PC-3 (cell line): ENCODE data around the gene OVCH1. TPM values are rescaled to one million over a fixed set of nuclear protein-coding genes. Genes with fewer than 3 reads are reported as not detected.

ENCODE experiments used
- ATAC-seq: fragments of 200-7000 bp; cut with Tn5 transposase; 2 replicates; pipeline ENCODE4 v1.9.1; 2020; ENCODE audit warnings: mild to moderate bottlenecking, moderate library complexity
- BruUV-seq: library from RNA; stranded (reverse); fragments of 400-500 nt; replicated peaks from 2 replicates; lab custom pipeline; 2021; lab: Mats Ljungman, UMichigan
- CTCF ChIA-PET: fragments of 300-600 bp; sonication (Branson Sonifier 250); formaldehyde crosslinking; loops from one replicate; lab custom pipeline; 2022; ENCODE audit warnings: antibody characterized with exemption; lab: Charles Lee
- POLR2A ChIA-PET: fragments of 300-600 bp; sonication (Branson Sonifier 250); formaldehyde crosslinking; loops from one replicate; lab custom pipeline; 2022; ENCODE audit warnings: antibody characterized with exemption; ENCODE audit not compliant: unreplicated experiment; lab: Charles Lee
- DNase-seq: peaks from one replicate; pipeline ENCODE4 v3.0.0-alpha.2; 2015
- H2AFZ ChIP-seq: fragments of 300-600 bp; sonication (generic); 2 replicates; pipeline ENCODE4 v1.6.0; 2016; ENCODE audit warnings: antibody characterized with exemption, low read length
- H3F3A ChIP-seq: fragments of 300-600 bp; sonication (generic); one replicate; pipeline ENCODE4 v1.6.0; 2017; ENCODE audit warnings: antibody characterized with exemption, low read length, control low read depth, mild to moderate bottlenecking; ENCODE audit not compliant: unreplicated experiment
- H3K27ac ChIP-seq: fragments of 300-600 bp; sonication (generic); 2 replicates; pipeline ENCODE4 v1.5.1; 2016; ENCODE audit warnings: mild to moderate bottlenecking, low read length
- H3K27me3 ChIP-seq: fragments of 300-600 bp; sonication (generic); 2 replicates; pipeline ENCODE4 v1.6.1; 2016; ENCODE audit warnings: low read length, mixed read lengths
- H3K36me3 ChIP-seq: fragments of 300-600 bp; sonication (generic); 2 replicates; pipeline ENCODE4 v1.6.1; 2016; ENCODE audit warnings: low read depth, mixed run types, low read length, mixed read lengths
- H3K4me1 ChIP-seq: fragments of 300-600 bp; sonication (generic); 2 replicates; pipeline ENCODE4 v1.5.1; 2016; ENCODE audit warnings: low read length; ENCODE audit not compliant: insufficient read depth
- H3K4me2 ChIP-seq: fragments of 300-600 bp; sonication (generic); 2 replicates; pipeline ENCODE4 v1.6.0; 2016; ENCODE audit warnings: low read length
- H3K4me3 ChIP-seq: fragments of 300-600 bp; sonication (generic); 2 replicates; pipeline ENCODE4 v1.5.1; 2016; ENCODE audit warnings: mild to moderate bottlenecking, low read length, mixed read lengths
- H3K79me2 ChIP-seq: fragments of 300-600 bp; sonication (generic); 2 replicates; pipeline ENCODE4 v1.6.1; 2017; ENCODE audit warnings: low read length, mixed read lengths
- H3K9ac ChIP-seq: fragments of 300-600 bp; sonication (generic); 2 replicates; pipeline ENCODE4 v1.6.0; 2016; ENCODE audit warnings: mild to moderate bottlenecking, low read length
- H3K9me2 ChIP-seq: fragments of 300-600 bp; sonication (generic); replicated peaks from 2 replicates; pipeline ENCODE4 v1.6.1; 2016; ENCODE audit warnings: mixed run types, low read length, mixed read lengths
- H3K9me3 ChIP-seq: fragments of 300-600 bp; sonication (generic); 2 replicates; pipeline ENCODE4 v1.6.1; 2016; ENCODE audit warnings: low read length, mixed read lengths
- H4K20me1 ChIP-seq: fragments of 300-600 bp; sonication (generic); 2 replicates; pipeline ENCODE4 v1.6.1; 2016; ENCODE audit warnings: low read length, mixed read lengths
- EZH2 ChIP-seq: fragments of 300-600 bp; sonication (generic); IDR thresholded peaks from one replicate; pipeline ENCODE4 v1.6.1; 2017; ENCODE audit warnings: antibody characterized with exemption, mild to moderate bottlenecking, low read length; ENCODE audit not compliant: unreplicated experiment
- EZH2phosphoT487 ChIP-seq: fragments of 300-600 bp; sonication (generic); IDR thresholded peaks from 2 replicates; pipeline ENCODE4 v1.6.1; 2018; ENCODE audit warnings: mild to moderate bottlenecking, antibody characterized with exemption, low read length, borderline replicate concordance
- intact Hi-C: fragments of 100-400 bp; cut with micrococcal nuclease; formaldehyde crosslinking; loops from 2 replicates; pipeline ENCODE4 v1.9.0; 2023
- total RNA-seq: library from RNA; depleted of rRNA; stranded (reverse); fragments of >200 nt; gene quantifications from 2 replicates; pipeline ENCODE4 v1.2.3, GENCODE V29; 2014
- TF ChIP-seq, protein P1 (sequence below): fragments of 300-600 bp; sonication (generic); conservative IDR thresholded peaks from 2 replicates; pipeline ENCODE4 v1.5.1; 2017; ENCODE audit warnings: antibody characterized with exemption, low read depth, mild to moderate bottlenecking, low read length

The OVCH1 gene
- total RNA-seq, 1 experiment from 2014 or later: not detected

GRCh38 chr12:29518407-29518806 is 20.9 kb upstream of the OVCH1 start:
- intact Hi-C loops: loop anchor here (2.0 to 5.0 kb wide), 2 partner anchors 276 to 996 kb away; no protein-coding TSS in a partner anchor
- POLR2A ChIA-PET: interaction anchor here (0.6 kb wide), 1 partner anchor 1277 kb away, joined by 3 read pairs; no protein-coding TSS in a partner anchor
- no peak overlapping the region for H3K9ac ChIP-seq
- no peak for DNase-seq
- peaks cover 11% of the 10 kb centered on the region for H3K4me1 ChIP-seq
- TF ChIP-seq EZH2 (no peak), EZH2phosphoT487 (no peak)
- TF ChIP-seq, protein P1, sequence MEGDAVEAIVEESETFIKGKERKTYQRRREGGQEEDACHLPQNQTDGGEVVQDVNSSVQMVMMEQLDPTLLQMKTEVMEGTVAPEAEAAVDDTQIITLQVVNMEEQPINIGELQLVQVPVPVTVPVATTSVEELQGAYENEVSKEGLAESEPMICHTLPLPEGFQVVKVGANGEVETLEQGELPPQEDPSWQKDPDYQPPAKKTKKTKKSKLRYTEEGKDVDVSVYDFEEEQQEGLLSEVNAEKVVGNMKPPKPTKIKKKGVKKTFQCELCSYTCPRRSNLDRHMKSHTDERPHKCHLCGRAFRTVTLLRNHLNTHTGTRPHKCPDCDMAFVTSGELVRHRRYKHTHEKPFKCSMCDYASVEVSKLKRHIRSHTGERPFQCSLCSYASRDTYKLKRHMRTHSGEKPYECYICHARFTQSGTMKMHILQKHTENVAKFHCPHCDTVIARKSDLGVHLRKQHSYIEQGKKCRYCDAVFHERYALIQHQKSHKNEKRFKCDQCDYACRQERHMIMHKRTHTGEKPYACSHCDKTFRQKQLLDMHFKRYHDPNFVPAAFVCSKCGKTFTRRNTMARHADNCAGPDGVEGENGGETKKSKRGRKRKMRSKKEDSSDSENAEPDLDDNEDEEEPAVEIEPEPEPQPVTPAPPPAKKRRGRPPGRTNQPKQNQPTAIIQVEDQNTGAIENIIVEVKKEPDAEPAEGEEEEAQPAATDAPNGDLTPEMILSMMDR: no peak
- CTCF ChIA-PET: no interaction called here
- no TSS peak for BruUV-seq
- no peak overlapping the region for H2AFZ ChIP-seq
- H3K9me2 ChIP-seq: no peaks in the 10 kb centered on the region
- H4K20me1 ChIP-seq: no peaks in the 10 kb centered on the region
- ATAC-seq: no peak
- no peak overlapping the region for H3K4me2 ChIP-seq
- no peaks in the 10 kb centered on the region for H3K9me3 ChIP-seq
- H3K4me3 ChIP-seq: no peak overlapping the region
- no peaks in the 10 kb centered on the region for H3K36me3 ChIP-seq
- no peaks in the 10 kb centered on the region for H3F3A ChIP-seq
- H3K27ac ChIP-seq: no peak overlapping the region
- H3K79me2 ChIP-seq: no peaks in the 10 kb centered on the region
- H3K27me3 ChIP-seq: peaks cover 4% of the 10 kb centered on the region

DNA sequence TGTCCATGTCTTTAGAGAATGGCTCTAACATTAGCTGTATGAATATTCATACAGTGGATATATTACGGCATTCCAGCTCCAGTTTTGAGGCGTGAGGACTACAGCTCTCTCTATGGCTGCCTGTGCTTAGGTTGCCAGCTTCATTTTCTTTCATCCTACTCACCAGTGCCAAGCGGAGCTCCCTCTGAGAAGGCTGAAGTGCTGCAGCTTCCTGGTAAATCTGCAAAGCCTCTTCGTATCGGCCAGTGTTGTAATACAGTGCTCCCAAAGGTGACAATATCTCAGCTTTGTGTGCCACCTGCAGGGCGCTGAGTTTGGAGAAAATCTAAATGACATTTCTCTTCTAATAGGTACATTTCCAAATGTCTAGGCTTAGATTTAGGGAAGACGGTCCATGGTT is 19.8 kb upstream of the OVCH1 start:
- no peaks in the 10 kb centered on the region for H3K36me3 ChIP-seq
- H3K4me1 ChIP-seq: peaks cover 11% of the 10 kb centered on the region
- no peaks in the 10 kb centered on the region for H3K9me3 ChIP-seq
- no peak overlapping the region for H3K27ac ChIP-seq
- TF ChIP-seq, protein P1: peak; percentile 56
- TF ChIP-seq EZH2phosphoT487 (no peak), EZH2 (no peak)
- H3K4me2 ChIP-seq: no peak overlapping the region
- BruUV-seq: no TSS peak
- H3K9me2 ChIP-seq: no peaks in the 10 kb centered on the region
- CTCF ChIA-PET: interaction anchor here (0.6 to 1.1 kb wide), 8 partner anchors 34 to 442 kb away, joined by 3 to 8 read pairs (median 4); partner anchors contain the start of gene ERGIC2
- no peaks in the 10 kb centered on the region for H4K20me1 ChIP-seq
- no peaks in the 10 kb centered on the region for H3K79me2 ChIP-seq
- intact Hi-C loops: loop anchor here (1.0 to 5.0 kb wide), 4 partner anchors 86 to 444 kb away; no protein-coding TSS in a partner anchor
- H3K27me3 ChIP-seq: peaks cover 4% of the 10 kb centered on the region
- peak; percentile 62 for DNase-seq
- H2AFZ ChIP-seq: peak overlapping the region; percentile 18
- H3K4me3 ChIP-seq: no peak overlapping the region
- no peak overlapping the region for H3K9ac ChIP-seq
- no peaks in the 10 kb centered on the region for H3F3A ChIP-seq
- POLR2A ChIA-PET: interaction anchor here (0.6 to 0.7 kb wide), 2 partner anchors 92 to 143 kb away, joined by 3 to 4 read pairs; no protein-coding TSS in a partner anchor
- peak; percentile 73 for ATAC-seq

DNA sequence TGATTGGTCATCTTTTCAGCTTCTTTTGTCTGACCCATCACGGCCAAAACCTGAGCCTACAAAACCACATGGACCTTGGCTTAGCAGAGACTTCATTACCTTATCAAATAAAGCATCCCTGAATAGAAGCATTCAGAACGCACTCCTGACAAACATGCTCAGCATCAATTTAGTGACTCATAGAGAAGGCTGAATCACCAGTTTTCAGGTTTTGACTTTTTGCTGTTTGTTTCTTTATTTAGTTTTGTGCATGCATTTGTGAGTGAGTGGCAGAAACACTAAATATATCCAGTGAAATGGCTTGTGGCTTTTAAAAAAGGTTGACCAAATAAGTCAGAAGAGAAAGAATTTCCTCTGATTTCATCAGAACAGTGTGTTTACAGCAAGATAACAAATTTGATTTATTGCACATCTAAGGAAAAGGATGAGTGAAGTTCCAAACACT is 19.0 kb upstream of the OVCH1 start:
- H3F3A ChIP-seq: no peaks in the 10 kb centered on the region
- H4K20me1 ChIP-seq: no peaks in the 10 kb centered on the region
- intact Hi-C loops: loop anchor here (1.0 to 5.0 kb wide), 3 partner anchors 135 to 444 kb away; partner anchors contain the start of gene ERGIC2
- DNase-seq (peak; percentile 83), ATAC-seq (peak; percentile 83)
- no peak for TF ChIP-seq EZH2
- TF ChIP-seq EZH2phosphoT487: no peak
- TF ChIP-seq, protein P1: no peak
- no peak overlapping the region for H3K4me2 ChIP-seq
- H3K27ac ChIP-seq: no peak overlapping the region
- H3K4me3 ChIP-seq: no peak overlapping the region
- peaks cover 4% of the 10 kb centered on the region for H3K27me3 ChIP-seq
- CTCF ChIA-PET: interaction anchor here (0.6 to 0.8 kb wide), 3 partner anchors 90 to 429 kb away, joined by 3 to 8 read pairs (median 3); partner anchors contain the start of gene ERGIC2
- no TSS peak for BruUV-seq
- H3K36me3 ChIP-seq: no peaks in the 10 kb centered on the region
- H3K9ac ChIP-seq: no peak overlapping the region
- no peaks in the 10 kb centered on the region for H3K79me2 ChIP-seq
- no peaks in the 10 kb centered on the region for H3K9me2 ChIP-seq
- POLR2A ChIA-PET: no interaction called here
- no peaks in the 10 kb centered on the region for H3K9me3 ChIP-seq
- no peak overlapping the region for H2AFZ ChIP-seq
- H3K4me1 ChIP-seq: peaks cover 7% of the 10 kb centered on the region
